BE2C (cell line): Measurements from ENCODE around the gene ZNF544.

Source experiments
- DNase-seq: peaks from one replicate; pipeline ENCODE4 v3.0.0-alpha.2; 2020
- H3K27me3 ChIP-seq: fragments of 250-450 bp; sonication (Bioruptor Pico); 2 replicates; pipeline ENCODE4 v1.5.1; 2020; ENCODE audit warnings: mild to moderate bottlenecking
- H3K36me3 ChIP-seq: fragments of 250-450 bp; sonication (Bioruptor Pico); 2 replicates; pipeline ENCODE4 v1.5.1; 2020; ENCODE audit warnings: mild to moderate bottlenecking
- H3K4me1 ChIP-seq: fragments of 250-450 bp; sonication (Bioruptor Pico); 2 replicates; pipeline ENCODE4 v1.5.1; 2020
- H3K4me3 ChIP-seq: 2 replicates; pipeline ENCODE4 v1.5.1; 2011; ENCODE audit warnings: low read depth, low read length
- H3K9me3 ChIP-seq: fragments of 250-450 bp; sonication (Bioruptor Pico); 2 replicates; pipeline ENCODE4 v1.5.1; 2020
- TF ChIP-seq, protein P1 (sequence below): IDR thresholded peaks from 2 replicates; pipeline ENCODE4 v1.5.1; 2012; ENCODE audit warnings: mild to moderate bottlenecking, low read depth, low read length

The ZNF544 gene

GRCh38 chr19:58217069-58217481, 11.6 kb upstream of the ZNF544 start:
- no peak for DNase-seq
- Histone ChIP-seq H3K4me3 (no peak overlapping the region), H3K27me3 (no peaks in the 10 kb centered on the region), H3K9me3 (peaks cover 8% of the 10 kb centered on the region), H3K4me1 (no peaks in the 10 kb centered on the region), H3K36me3 (peaks cover 20% of the 10 kb centered on the region)
- TF ChIP-seq, protein P1, sequence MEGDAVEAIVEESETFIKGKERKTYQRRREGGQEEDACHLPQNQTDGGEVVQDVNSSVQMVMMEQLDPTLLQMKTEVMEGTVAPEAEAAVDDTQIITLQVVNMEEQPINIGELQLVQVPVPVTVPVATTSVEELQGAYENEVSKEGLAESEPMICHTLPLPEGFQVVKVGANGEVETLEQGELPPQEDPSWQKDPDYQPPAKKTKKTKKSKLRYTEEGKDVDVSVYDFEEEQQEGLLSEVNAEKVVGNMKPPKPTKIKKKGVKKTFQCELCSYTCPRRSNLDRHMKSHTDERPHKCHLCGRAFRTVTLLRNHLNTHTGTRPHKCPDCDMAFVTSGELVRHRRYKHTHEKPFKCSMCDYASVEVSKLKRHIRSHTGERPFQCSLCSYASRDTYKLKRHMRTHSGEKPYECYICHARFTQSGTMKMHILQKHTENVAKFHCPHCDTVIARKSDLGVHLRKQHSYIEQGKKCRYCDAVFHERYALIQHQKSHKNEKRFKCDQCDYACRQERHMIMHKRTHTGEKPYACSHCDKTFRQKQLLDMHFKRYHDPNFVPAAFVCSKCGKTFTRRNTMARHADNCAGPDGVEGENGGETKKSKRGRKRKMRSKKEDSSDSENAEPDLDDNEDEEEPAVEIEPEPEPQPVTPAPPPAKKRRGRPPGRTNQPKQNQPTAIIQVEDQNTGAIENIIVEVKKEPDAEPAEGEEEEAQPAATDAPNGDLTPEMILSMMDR: no peak

DNA sequence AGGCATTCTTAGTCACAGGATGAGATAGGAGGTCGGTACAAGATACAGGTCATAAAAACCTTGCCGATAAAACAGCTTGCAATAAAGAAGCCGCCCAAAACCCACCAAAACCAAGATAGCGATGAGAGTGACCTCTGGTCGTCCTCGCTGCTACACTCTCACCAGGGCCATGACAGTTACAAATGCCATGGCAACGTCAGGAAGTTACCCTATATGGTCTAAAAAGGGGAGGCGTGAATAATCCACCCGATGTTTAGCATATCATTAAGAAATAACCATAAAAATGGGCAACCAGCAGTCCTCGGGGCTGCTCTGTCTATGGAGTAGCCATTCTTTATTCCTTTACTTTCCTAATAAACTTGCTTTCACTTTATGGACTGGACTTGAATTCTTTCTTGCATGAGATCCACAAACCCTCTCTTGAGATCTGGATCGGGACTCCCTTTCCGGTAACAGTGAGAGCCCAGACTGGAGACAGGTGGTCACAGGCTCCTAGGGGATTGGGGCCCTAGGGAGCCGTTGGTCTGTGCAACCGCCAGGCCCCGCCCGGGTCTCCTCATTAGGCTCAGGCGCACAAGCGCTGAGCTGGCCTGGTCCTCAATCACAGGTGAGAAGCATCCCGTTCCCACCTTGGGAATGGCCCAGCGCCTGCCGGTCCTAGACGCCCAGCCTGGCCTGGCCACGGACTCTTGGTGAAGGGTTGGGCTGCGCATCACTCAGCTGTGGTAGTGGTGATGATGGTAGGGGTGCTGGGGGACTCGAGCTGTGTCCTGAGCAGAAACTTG, 10.9 kb upstream of the ZNF544 start:
- Histone ChIP-seq H3K36me3 (peaks cover 13% of the 10 kb centered on the region), H3K4me1 (no peaks in the 10 kb centered on the region), H3K27me3 (no peaks in the 10 kb centered on the region), H3K9me3 (peaks cover 5% of the 10 kb centered on the region), H3K4me3 (no peak overlapping the region)
- no peak for DNase-seq
- TF ChIP-seq, protein P1: no peak

DNA sequence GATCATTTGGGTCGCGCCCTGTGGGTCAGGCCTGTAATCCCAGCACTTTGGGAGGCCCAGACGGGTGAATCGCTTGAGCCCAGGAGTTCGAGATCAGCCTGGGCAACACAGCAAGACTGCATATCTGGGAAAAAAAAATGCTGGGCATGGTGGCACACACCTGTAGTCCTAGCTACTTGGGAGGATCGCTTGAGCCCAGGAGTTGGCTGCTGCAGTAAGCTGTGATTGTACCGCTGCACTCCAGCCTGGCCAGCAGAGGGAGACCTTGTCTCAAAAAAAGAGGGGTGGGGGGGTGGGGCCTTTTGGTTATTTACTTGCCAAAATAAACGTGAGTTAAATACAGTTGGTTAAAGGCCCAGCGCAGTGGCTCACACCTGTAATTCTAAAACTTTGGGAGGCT, 9.8 kb upstream of the ZNF544 start:
- Histone ChIP-seq H3K9me3 (peaks cover 2% of the 10 kb centered on the region), H3K4me1 (no peaks in the 10 kb centered on the region), H3K27me3 (no peaks in the 10 kb centered on the region), H3K4me3 (no peak overlapping the region), H3K36me3 (peaks cover 3% of the 10 kb centered on the region; the same call in 1 of the 2 replicates)
- DNase-seq: peak; percentile 43
- TF ChIP-seq, protein P1: peak; percentile 66

GRCh38 chr19:58227964-58228584, 640 bp upstream of the ZNF544 start:
- H3K9me3 ChIP-seq: peaks cover 3% of the 10 kb centered on the region
- H3K36me3 ChIP-seq: peaks cover 34% of the 10 kb centered on the region
- TF ChIP-seq, protein P1: no peak
- no peaks in the 10 kb centered on the region for H3K27me3 ChIP-seq
- H3K4me1 ChIP-seq: no peaks in the 10 kb centered on the region
- DNase-seq: no peak
- peak overlapping the region; percentile 81 for H3K4me3 ChIP-seq

- peak; percentile 53 for DNase-seq
- peak overlapping the region; percentile 81 for H3K4me3 ChIP-seq
- peaks cover 46% of the 10 kb centered on the region for H3K36me3 ChIP-seq
- peaks cover 3% of the 10 kb centered on the region for H3K9me3 ChIP-seq
- TF ChIP-seq, protein P1: peak; percentile 35; the same call in 1 of the 2 replicates
- no peaks in the 10 kb centered on the region for H3K4me1 ChIP-seq
- no peaks in the 10 kb centered on the region for H3K27me3 ChIP-seq
Measured at GRCh38 chr19:58229255-58229639, 533 bp downstream of the ZNF544 start.

GRCh38 chr19:58237324-58237723, 8.6 kb downstream of the ZNF544 start:
- Histone ChIP-seq H3K4me3 (no peak overlapping the region), H3K36me3 (peaks cover 88% of the 10 kb centered on the region), H3K9me3 (no peaks in the 10 kb centered on the region), H3K4me1 (no peaks in the 10 kb centered on the region), H3K27me3 (no peaks in the 10 kb centered on the region)
- no peak for DNase-seq
- TF ChIP-seq, protein P1: no peak
